Sigmoid colon (tissue), 7 donors: ENCODE data around the gene C1S. TPM values are rescaled to one million over a fixed set of nuclear protein-coding genes. Genes with fewer than 3 reads are reported as not detected.

Experiments
- DNase-seq: peaks from one replicate; pipeline ENCODE4 v3.0.0-alpha.2; 2019
- H3K27ac ChIP-seq, 4 donors: fragments of 200-600 bp; sonication (generic); one replicate each; pipeline ENCODE4 v1.5.1; 2016 to 2019; ENCODE audit warnings: mild to moderate bottlenecking in 1 of 4
- H3K27me3 ChIP-seq, 3 donors: fragments of 200-600 bp; sonication (generic); one replicate each; pipeline ENCODE4 v1.5.1; 2019; ENCODE audit warnings: mild to moderate bottlenecking in 1 of 3
- H3K36me3 ChIP-seq, 4 donors: fragments of 200-600 bp; sonication (generic); one replicate each; pipeline ENCODE4 v1.5.1; 2016 to 2019
- H3K4me1 ChIP-seq, 4 donors: fragments of 200-600 bp; sonication (generic); one replicate each; pipeline ENCODE4 v1.5.1; 2017 to 2019
- H3K4me3 ChIP-seq, 4 donors: fragments of 200-600 bp; sonication (generic); one replicate each; pipeline ENCODE4 v1.5.1; 2017 to 2019; ENCODE audit warnings: mild to moderate bottlenecking in 2 of 4, moderate library complexity in 1 of 4
- H3K9me3 ChIP-seq, 4 donors: fragments of 200-600 bp in 3 of 4; sonication (generic) in 3 of 4; one replicate each; pipeline versions ENCODE4 v1.5.1 to v1.6.1; 2013 to 2019
- CTCF ChIP-seq, 4 experiments: fragments of 450-650 bp in 3 of 4; fragments of 200-600 bp in 1 of 4; IDR thresholded peaks; one replicate each; pipeline ENCODE4 v1.5.1; 2016 to 2019; ENCODE audit warnings: antibody characterized with exemption in 4 of 4, mild to moderate bottlenecking in 3 of 4, moderate library complexity in 2 of 4
- EP300 ChIP-seq, 4 donors: sonication (generic); formaldehyde crosslinking; IDR thresholded peaks; one replicate each; pipeline ENCODE4 v1.6.1; 2017; ENCODE audit warnings: antibody characterized with exemption in 4 of 4
- POLR2A ChIP-seq, 2 donors: fragments of 450-650 bp; IDR thresholded peaks; one replicate each; pipeline ENCODE4 v1.6.1; 2016; ENCODE audit warnings: antibody characterized with exemption in 2 of 2, mild to moderate bottlenecking in 2 of 2, moderate library complexity in 2 of 2
- POLR2AphosphoS5 ChIP-seq, 4 donors: sonication (generic); formaldehyde crosslinking; IDR thresholded peaks; one replicate each; pipeline ENCODE4 v1.6.1; 2017; ENCODE audit warnings: antibody characterized with exemption in 4 of 4
- WGBS, 2 donors: extraction: QIAGEN DNeasy Blood & Tissue Kit; methylation state at CpG; one replicate each; pipeline ENCODE4 v1.1.7; 2013; 5-methylcytosine and 5-hydroxymethylcytosine counted together
- intact Hi-C: fragments of 100-400 bp; cut with DNase I; formaldehyde crosslinking; loops from one replicate; pipeline ENCODE4 v1.15.1; 2023
- polyA plus RNA-seq, 3 donors: library from polyadenylated mRNA; stranded (reverse); fragments of 200-250 nt; gene quantifications; one replicate each; pipeline ENCODE4 v1.2.3, GENCODE V29; 2013
- total RNA-seq, 4 donors: library from RNA; depleted of rRNA; stranded (reverse); fragments of >200 nt; gene quantifications; one replicate each; pipeline ENCODE4 v1.1.0, GENCODE V29; 2016
- donor health status: healthy with polysubstance abuse.
- donor health status: Bipolar disorder and iron deficiency.
- donor health status: healthy.

Gene C1S
- total and polyA plus RNA-seq, 7 donors, result 15.5 to 622 (median 420) TPM

- TF ChIP-seq EP300 (IDR thresholded peaks at IDR 0.05) (no peak), CTCF (IDR thresholded peaks at IDR 0.05) (no peak), POLR2AphosphoS5 (IDR thresholded peaks at IDR 0.05) (no peak), POLR2A (IDR thresholded peaks at IDR 0.05) (no peak)
- intact Hi-C loops, result loop anchor here (1.0 to 2.0 kb wide), 2 partner anchors 16 to 33 kb away; partner anchors contain the start of genes C1RL and C1S
- no peak for DNase-seq
- no peaks in the 10 kb centered on the region for H3K27me3 ChIP-seq
- no peaks in the 10 kb centered on the region for H3K9me3 ChIP-seq
- WGBS, 2 donors, result 70 to 79% methylated on average over 8 of the region's 8 CpGs
- H3K36me3 ChIP-seq, result peaks cover 0 to 23% (median 7%) of the 10 kb centered on the region in 4 donors
- H3K27ac ChIP-seq, result peak overlapping the region; percentile 77 to 85 (median 80)
- no peak overlapping the region for H3K4me3 ChIP-seq
- H3K4me1 ChIP-seq, result peaks cover 0 to 35% (median 33%) of the 10 kb centered on the region in 4 donors
Measured at GRCh38 chr12:7092986-7093460, 32.5 kb downstream of the C1S start.

GRCh38 chr12:7093486-7093885, 33.0 kb downstream of the C1S start:
- Histone ChIP-seq H3K4me1 (peaks cover 0 to 35% (median 33%) of the 10 kb centered on the region in 4 donors), H3K9me3 (no peaks in the 10 kb centered on the region), H3K4me3 (no peak overlapping the region), H3K27ac (no peak overlapping the region), H3K27me3 (no peaks in the 10 kb centered on the region), H3K36me3 (peaks cover 0 to 23% (median 5%) of the 10 kb centered on the region in 4 donors)
- no peak for DNase-seq
- 39 to 68% methylated on average over 5 of the region's 5 CpGs for WGBS, 2 donors
- TF ChIP-seq POLR2AphosphoS5 (IDR thresholded peaks at IDR 0.05), result no peak
- TF ChIP-seq CTCF (IDR thresholded peaks at IDR 0.05), result no peak
- no peak for TF ChIP-seq POLR2A (IDR thresholded peaks at IDR 0.05)
- intact Hi-C loops, result loop anchor here (2.0 kb wide), 1 partner anchor 15 kb away; the partner anchor contains the start of gene C1RL

GRCh38 chr12:7093892-7094291, 33.4 kb downstream of the C1S start:
- DNase-seq, result no peak
- H3K27ac ChIP-seq, result no peak overlapping the region

GRCh38 chr12:7096006-7096932, 35.8 kb downstream of the C1S start:
- DNase-seq, result peak; percentile 52
- WGBS, 2 donors, result 82 to 86% methylated on average over 26 of the region's 26 CpGs

More at GRCh38 chr12:7093892-7094291, 33.4 kb downstream of the C1S start:
- 28 to 66% methylated on average over 10 of the region's 10 CpGs for WGBS, 2 donors
- Histone ChIP-seq H3K4me3 (no peak overlapping the region), H3K4me1 (peaks cover 0 to 35% (median 33%) of the 10 kb centered on the region in 4 donors), H3K36me3 (peaks cover 0 to 19% (median 2%) of the 10 kb centered on the region in 4 donors), H3K9me3 (no peaks in the 10 kb centered on the region), H3K27me3 (no peaks in the 10 kb centered on the region)
- intact Hi-C loops, result loop anchor here (2.0 kb wide), 1 partner anchor 15 kb away; the partner anchor contains the start of gene C1RL
- TF ChIP-seq POLR2AphosphoS5 (IDR thresholded peaks at IDR 0.05), result peak in 2 of 4 donors; percentile 37 to 46
- no peak for TF ChIP-seq POLR2A (IDR thresholded peaks at IDR 0.05)

GRCh38 chr12:7096979-7097378, 36.5 kb downstream of the C1S start:
- peak; percentile 61 for DNase-seq
- TF ChIP-seq EP300 (IDR thresholded peaks at IDR 0.05), result no peak
- TF ChIP-seq CTCF (IDR thresholded peaks at IDR 0.05), result no peak
- Histone ChIP-seq H3K27me3 (no peaks in the 10 kb centered on the region), H3K4me1 (peaks cover 0 to 15% (median 10%) of the 10 kb centered on the region in 4 donors), H3K9me3 (no peaks in the 10 kb centered on the region), H3K4me3 (no peak overlapping the region), H3K27ac (no peak overlapping the region), H3K36me3 (peaks cover 5 to 28% (median 8%) of the 10 kb centered on the region in 4 donors)
- 88 to 91% methylated on average over 19 of the region's 19 CpGs for WGBS, 2 donors
- intact Hi-C loops, result no loop called here

More at GRCh38 chr12:7096006-7096932, 35.8 kb downstream of the C1S start:
- TF ChIP-seq POLR2A (IDR thresholded peaks at IDR 0.05) (no peak), POLR2AphosphoS5 (IDR thresholded peaks at IDR 0.05) (peak in 1 of 4 donors; percentile 11)
- Histone ChIP-seq H3K4me1 (peaks cover 0 to 22% (median 17%) of the 10 kb centered on the region in 4 donors), H3K27me3 (no peaks in the 10 kb centered on the region), H3K4me3 (no peak overlapping the region), H3K27ac (no peak overlapping the region), H3K9me3 (no peaks in the 10 kb centered on the region), H3K36me3 (peaks cover 5 to 28% (median 8%) of the 10 kb centered on the region in 4 donors)
- intact Hi-C loops, result no loop called here
